Endothelial cell (in vitro differentiated cells): Measurements from ENCODE around the gene OR5H14. TPM values are rescaled to one million over a fixed set of nuclear protein-coding genes. Genes with fewer than 3 reads are reported as not detected.
"Not testable (repeated sequence)": the region's sequence is repeated elsewhere in the genome, so short reads cannot be mapped to it uniquely, and the experiment has no call there.

ENCODE experiments used
- DNase-seq: peaks from one replicate; pipeline ENCODE4 v3.0.0; 2021; ENCODE audit warnings: low spot score
- H3K27ac Mint-ChIP-seq: one replicate; pipeline ENCODE4 v1.8.0; 2021; ENCODE audit warnings: mixed read lengths, inconsistent platforms; ENCODE audit not compliant: unreplicated experiment
- H3K27me3 Mint-ChIP-seq: one replicate; pipeline ENCODE4 v1.8.0; 2021; ENCODE audit warnings: mild to moderate bottlenecking, moderate library complexity, mixed read lengths, inconsistent platforms; ENCODE audit not compliant: unreplicated experiment
- H3K36me3 Mint-ChIP-seq: one replicate; pipeline ENCODE4 v1.8.0; 2021; ENCODE audit warnings: mild to moderate bottlenecking, low read depth, mixed read lengths, inconsistent platforms; ENCODE audit not compliant: unreplicated experiment
- H3K4me1 Mint-ChIP-seq: one replicate; pipeline ENCODE4 v1.8.0; 2021; ENCODE audit warnings: mild to moderate bottlenecking, mixed read lengths, inconsistent platforms; ENCODE audit not compliant: unreplicated experiment
- H3K4me3 Mint-ChIP-seq: one replicate; pipeline ENCODE4 v1.8.0; 2021; ENCODE audit warnings: mild to moderate bottlenecking, mixed read lengths, inconsistent platforms; ENCODE audit not compliant: unreplicated experiment
- H3K9me3 Mint-ChIP-seq: one replicate; pipeline ENCODE4 v1.8.0; 2021; ENCODE audit warnings: mixed read lengths, inconsistent platforms; ENCODE audit not compliant: unreplicated experiment
- total RNA-seq: library from RNA; stranded (reverse); fragmentation: NEBNext Ultra II Directional; extraction: Animal tissue kit (Norgen Biotek cat#: 25700); gene quantifications from one replicate; pipeline ENCODE4 v1.2.1, GENCODE V29; 2021; ENCODE audit not compliant: unreplicated experiment
- TF ChIP-seq, protein P1 (sequence below): fragments of 200-600 bp; sonication (generic); IDR thresholded peaks from one replicate; pipeline ENCODE4 v1.5.0; 2021; ENCODE audit warnings: antibody characterized with exemption; ENCODE audit not compliant: unreplicated experiment

OR5H14 gene
- total RNA-seq, 1 donor from 2014 or later: not detected

GRCh38 chr3:98114264-98114663 is 33.0 kb upstream of the OR5H14 start:
- H3K9me3 Mint-ChIP-seq: no peaks in the 10 kb centered on the region
- peaks cover 2% of the 10 kb centered on the region for H3K27me3 Mint-ChIP-seq
- H3K27ac Mint-ChIP-seq: no peak overlapping the region

GRCh38 chr3:98115717-98116116 is 31.6 kb upstream of the OR5H14 start:
- Mint-ChIP-seq H3K4me1 (no peaks in the 10 kb centered on the region), H3K36me3 (peaks cover 4% of the 10 kb centered on the region), H3K9me3 (no peaks in the 10 kb centered on the region), H3K27ac (no peak overlapping the region), H3K27me3 (peaks cover 2% of the 10 kb centered on the region), H3K4me3 (no peak overlapping the region)
- TF ChIP-seq, protein P1, sequence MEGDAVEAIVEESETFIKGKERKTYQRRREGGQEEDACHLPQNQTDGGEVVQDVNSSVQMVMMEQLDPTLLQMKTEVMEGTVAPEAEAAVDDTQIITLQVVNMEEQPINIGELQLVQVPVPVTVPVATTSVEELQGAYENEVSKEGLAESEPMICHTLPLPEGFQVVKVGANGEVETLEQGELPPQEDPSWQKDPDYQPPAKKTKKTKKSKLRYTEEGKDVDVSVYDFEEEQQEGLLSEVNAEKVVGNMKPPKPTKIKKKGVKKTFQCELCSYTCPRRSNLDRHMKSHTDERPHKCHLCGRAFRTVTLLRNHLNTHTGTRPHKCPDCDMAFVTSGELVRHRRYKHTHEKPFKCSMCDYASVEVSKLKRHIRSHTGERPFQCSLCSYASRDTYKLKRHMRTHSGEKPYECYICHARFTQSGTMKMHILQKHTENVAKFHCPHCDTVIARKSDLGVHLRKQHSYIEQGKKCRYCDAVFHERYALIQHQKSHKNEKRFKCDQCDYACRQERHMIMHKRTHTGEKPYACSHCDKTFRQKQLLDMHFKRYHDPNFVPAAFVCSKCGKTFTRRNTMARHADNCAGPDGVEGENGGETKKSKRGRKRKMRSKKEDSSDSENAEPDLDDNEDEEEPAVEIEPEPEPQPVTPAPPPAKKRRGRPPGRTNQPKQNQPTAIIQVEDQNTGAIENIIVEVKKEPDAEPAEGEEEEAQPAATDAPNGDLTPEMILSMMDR: no peak
- no peak for DNase-seq

More at GRCh38 chr3:98114264-98114663, 33.0 kb upstream of the OR5H14 start:
- Mint-ChIP-seq H3K4me3 (no peak overlapping the region), H3K36me3 (peaks cover 4% of the 10 kb centered on the region), H3K4me1 (no peaks in the 10 kb centered on the region)
- no peak for DNase-seq
- TF ChIP-seq, protein P1: no peak

- no peak for DNase-seq
- TF ChIP-seq, protein P1: no peak
- no peaks in the 10 kb centered on the region for H3K9me3 Mint-ChIP-seq
Observed at GRCh38 chr3:98130421-98130820, 16.9 kb upstream of the OR5H14 start, which contains the start of gene OR5H1. Gene OR5H1 (plus strand): TSS chr3:98130721. CDS start chr3:98132698, 1,977 bp downstream.

GRCh38 chr3:98136631-98137030 is 10.6 kb upstream of the OR5H14 start:
- H3K4me1 Mint-ChIP-seq: no peaks in the 10 kb centered on the region

More at GRCh38 chr3:98130421-98130820, 16.9 kb upstream of the OR5H14 start, which contains the start of gene OR5H1:
- Mint-ChIP-seq H3K36me3 (no peaks in the 10 kb centered on the region), H3K27ac (no peak within 1 kb of the TSS), H3K27me3 (no peaks in the 10 kb centered on the region), H3K4me1 (no peaks in the 10 kb centered on the region), H3K4me3 (no peak within 1 kb of the TSS)

GRCh38 chr3:98137826-98138557 is 9.3 kb upstream of the OR5H14 start:
- not testable (repeated sequence) for H3K27ac Mint-ChIP-seq, H3K9me3 Mint-ChIP-seq, DNase-seq, H3K4me3 Mint-ChIP-seq, H3K27me3 Mint-ChIP-seq, H3K36me3 Mint-ChIP-seq, H3K4me1 Mint-ChIP-seq

More at GRCh38 chr3:98136631-98137030, 10.6 kb upstream of the OR5H14 start:
- H3K4me3 Mint-ChIP-seq: no peak overlapping the region
- no peak for DNase-seq
- H3K27me3 Mint-ChIP-seq: peaks cover under 1% of the 10 kb centered on the region
- H3K36me3 Mint-ChIP-seq: no peaks in the 10 kb centered on the region
- no peaks in the 10 kb centered on the region for H3K9me3 Mint-ChIP-seq
- TF ChIP-seq, protein P1: no peak
- no peak overlapping the region for H3K27ac Mint-ChIP-seq
